Liver (tissue), 9 donors: ENCODE data around the gene NNMT. TPM values are rescaled to one million over a fixed set of nuclear protein-coding genes. Genes with fewer than 3 reads are reported as not detected.

Experiments
- DNase-seq: peaks from one replicate; pipeline ENCODE4 v3.0.0-alpha.2; 2017; ENCODE audit warnings: low spot score
- H3K27ac ChIP-seq, 2 donors: one replicate each; pipeline ENCODE4 v1.7.0; 2013; ENCODE audit warnings: inconsistent platforms in 2 of 2, low read length in 2 of 2, control low read depth in 1 of 2, low read depth in 1 of 2, mild to moderate bottlenecking in 1 of 2
- H3K27me3 ChIP-seq, 4 donors: one replicate each; pipeline versions ENCODE4 v1.6.1 to v1.7.0; 2013; ENCODE audit warnings: low read length in 3 of 4, inconsistent platforms in 1 of 4, mild to moderate bottlenecking in 1 of 4, moderate library complexity in 1 of 4; ENCODE audit not compliant: control insufficient read depth in 4 of 4, insufficient read depth in 4 of 4
- H3K36me3 ChIP-seq, 4 donors: one replicate each; pipeline versions ENCODE4 v1.6.1 to v1.7.0; 2013; ENCODE audit warnings: low read length in 3 of 4, mild to moderate bottlenecking in 3 of 4, low read depth in 1 of 4, moderate library complexity in 1 of 4; ENCODE audit not compliant: control insufficient read depth in 4 of 4, insufficient read depth in 3 of 4
- H3K4me1 ChIP-seq, 4 donors: one replicate each; pipeline versions ENCODE4 v1.6.1 to v1.7.0; 2013; ENCODE audit warnings: low read length in 3 of 4, mild to moderate bottlenecking in 3 of 4, moderate library complexity in 1 of 4; ENCODE audit not compliant: control insufficient read depth in 4 of 4, insufficient read depth in 4 of 4
- H3K4me3 ChIP-seq, 3 donors: one replicate each; pipeline versions ENCODE4 v1.6.1 to v1.7.0; 2013; ENCODE audit warnings: low read length in 3 of 3, control low read depth in 1 of 3, low read depth in 1 of 3, mild to moderate bottlenecking in 1 of 3
- H3K9ac ChIP-seq, 2 donors: one replicate each; pipeline ENCODE4 v1.7.0; 2013; ENCODE audit warnings: low read length in 2 of 2, mild to moderate bottlenecking in 2 of 2, moderate library complexity in 2 of 2, control low read depth in 1 of 2, low read depth in 1 of 2
- H3K9me3 ChIP-seq, 4 donors: one replicate each; pipeline versions ENCODE4 v1.6.1 to v1.7.0; 2013; ENCODE audit warnings: low read length in 3 of 4; ENCODE audit not compliant: control insufficient read depth in 4 of 4
- EGR1 ChIP-seq, 2 donors: IDR thresholded peaks; 2 replicates each; pipeline ENCODE4 v1.6.1; 2016 to 2018; ENCODE audit warnings: antibody characterized with exemption in 2 of 2, low read depth in 2 of 2
- FOXA1 ChIP-seq: IDR thresholded peaks from 2 replicates; pipeline ENCODE4 v1.6.1; 2016; ENCODE audit warnings: antibody characterized with exemption
- FOXA2 ChIP-seq: IDR thresholded peaks from 2 replicates; pipeline ENCODE4 v1.6.1; 2016; ENCODE audit warnings: antibody characterized with exemption
- GABPA ChIP-seq, 2 donors: IDR thresholded peaks in 1 of 2; conservative IDR thresholded peaks in 1 of 2; 2 replicates each; pipeline ENCODE4 v1.6.1; 2016; ENCODE audit warnings: antibody characterized with exemption in 2 of 2, mild to moderate bottlenecking in 1 of 2, moderate library complexity in 1 of 2
- HNF4A ChIP-seq, 2 donors: conservative IDR thresholded peaks; 2 replicates each; pipeline ENCODE4 v1.6.1; 2016; ENCODE audit warnings: antibody characterized with exemption in 2 of 2, mild to moderate bottlenecking in 2 of 2
- HNF4G ChIP-seq: IDR thresholded peaks from 2 replicates; pipeline ENCODE4 v1.6.1; 2016; ENCODE audit warnings: antibody characterized with exemption
- JUND ChIP-seq, 2 donors: IDR thresholded peaks; 2 replicates each; pipeline ENCODE4 v1.6.1; 2016; ENCODE audit warnings: antibody characterized with exemption in 2 of 2
- NR2F2 ChIP-seq: IDR thresholded peaks from 2 replicates; pipeline ENCODE4 v1.6.1; 2016; ENCODE audit warnings: antibody characterized with exemption
- RAD21 ChIP-seq, 2 donors: IDR thresholded peaks; 2 replicates each; pipeline ENCODE4 v1.6.1; 2016; ENCODE audit warnings: antibody characterized with exemption in 2 of 2, mild to moderate bottlenecking in 2 of 2
- RXRA ChIP-seq, 2 donors: IDR thresholded peaks; 2 replicates each; pipeline ENCODE4 v1.6.1; 2017 to 2018; ENCODE audit warnings: antibody characterized with exemption in 2 of 2, mild to moderate bottlenecking in 1 of 2
- SP1 ChIP-seq: IDR thresholded peaks from 2 replicates; pipeline ENCODE4 v1.6.1; 2018; ENCODE audit warnings: antibody characterized with exemption, mild to moderate bottlenecking
- TAF1 ChIP-seq: conservative IDR thresholded peaks from 2 replicates; pipeline ENCODE4 v1.6.1; 2016; ENCODE audit warnings: antibody characterized with exemption, mild to moderate bottlenecking
- YY1 ChIP-seq: IDR thresholded peaks from 2 replicates; pipeline ENCODE4 v1.6.1; 2016; ENCODE audit warnings: antibody characterized with exemption, mild to moderate bottlenecking
- WGBS: extraction: QIAGEN DNeasy Blood & Tissue Kit; methylation state at CpG from one replicate; pipeline ENCODE4 v1.1.7; 2013; 5-methylcytosine and 5-hydroxymethylcytosine counted together
- polyA plus RNA-seq, 2 donors: library from polyadenylated mRNA; stranded (reverse) in 1 of 2; unstranded in 1 of 2; fragments of 200-250 nt in 1 of 2; fragments of >200 nt in 1 of 2; fragmentation: Nextera tagmentation in 1 of 2; extraction: Ambion mirVana in 1 of 2; gene quantifications; one replicate each; pipeline versions ENCODE4 v1.2.1 to v1.2.3, GENCODE V29; 2013 to 2015
- total RNA-seq, 2 donors: library from RNA; depleted of rRNA; stranded (reverse); fragments of >200 nt; gene quantifications; one replicate each; pipeline ENCODE4 v1.2.3, GENCODE V29; 2014
- TF ChIP-seq, protein P1 (sequence below): fragments of 150-350 bp; IDR thresholded peaks from 2 replicates; pipeline ENCODE4 v1.5.1; 2017; ENCODE audit warnings: improper control_type of control experiment, low read depth, low read length; ENCODE audit not compliant: missing input control
- TF ChIP-seq, protein P2 (sequence below): IDR thresholded peaks from 2 replicates; pipeline ENCODE4 v1.6.1; 2016; ENCODE audit warnings: antibody characterized with exemption, mild to moderate bottlenecking
- TF ChIP-seq, protein P3 (sequence below): IDR thresholded peaks from 2 replicates; pipeline ENCODE4 v1.6.1; 2016; ENCODE audit warnings: antibody characterized with exemption
- TF ChIP-seq, protein P4 (sequence below): IDR thresholded peaks from 2 replicates; pipeline ENCODE4 v1.6.1; 2016; ENCODE audit warnings: antibody characterized with exemption
- TF ChIP-seq, protein P5 (sequence below): IDR thresholded peaks from 2 replicates; pipeline ENCODE4 v1.6.1; 2016; ENCODE audit warnings: antibody characterized with exemption
- donor health status: healthy.
- donor health status: healthy.
- donor health status: healthy.
- donor health status: healthy.
- donor health status: healthy.

The NNMT gene
- total and polyA plus RNA-seq, 4 donors, result 0.47 to 3,724 (median 2,877) TPM

DNA sequence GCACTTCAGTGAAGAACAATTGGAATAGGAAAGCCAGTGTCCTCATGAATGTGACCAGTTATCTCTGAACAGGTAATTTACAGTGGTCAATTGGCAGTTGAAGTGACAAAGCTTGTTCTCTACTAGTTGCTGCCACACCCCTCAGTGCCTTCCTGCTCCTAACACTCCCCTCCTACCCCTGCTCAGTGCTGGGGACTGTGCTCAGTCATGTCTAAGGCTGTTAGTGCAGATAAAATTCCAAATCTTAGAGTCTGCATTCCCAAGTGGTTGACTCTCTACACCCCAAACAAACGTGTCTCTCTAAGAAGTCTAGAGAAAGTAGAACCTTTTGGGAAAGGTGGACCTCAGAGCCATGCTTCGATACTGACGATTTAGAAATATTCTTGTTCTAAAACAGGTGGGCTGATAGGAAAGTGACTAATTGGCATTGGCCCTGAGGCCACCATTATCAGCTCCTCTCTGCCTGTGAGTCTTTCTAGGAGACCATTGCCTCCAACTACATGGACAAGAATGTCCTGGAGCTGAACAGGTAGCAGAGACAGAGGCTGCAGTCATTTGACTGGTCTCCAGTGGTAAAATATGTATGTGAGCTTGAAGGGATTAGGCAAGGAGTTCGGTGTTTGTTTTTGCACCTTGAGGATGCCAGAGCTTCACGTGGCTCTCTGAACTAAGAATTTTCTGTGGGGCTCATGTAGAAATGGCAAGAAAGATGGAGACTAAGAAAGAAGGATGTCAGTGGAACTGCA is 22.1 kb upstream of the NNMT start:
- H3K9ac ChIP-seq, result no peak overlapping the region
- peak overlapping the region; percentile 13 to 42 for H3K27ac ChIP-seq
- WGBS, result 84% methylated on average over 5 of the region's 5 CpGs
- no peak overlapping the region for H3K4me3 ChIP-seq
- no peaks in the 10 kb centered on the region for H3K36me3 ChIP-seq
- no peak for DNase-seq
- peaks cover 4 to 57% (median 35%) of the 10 kb centered on the region in 4 donors for H3K4me1 ChIP-seq
- TF ChIP-seq JUND (IDR thresholded peaks at IDR 0.05) (no peak), GABPA (IDR thresholded peaks at IDR 0.05 in 1 of 2, conservative IDR thresholded peaks at IDR 0.05 in 1 of 2) (no peak), EGR1 (IDR thresholded peaks at IDR 0.05; ENCODE audit: low read depth in 2 of 2) (no peak), RXRA (IDR thresholded peaks at IDR 0.05) (no peak), RAD21 (IDR thresholded peaks at IDR 0.05) (no peak), NR2F2 (no peak), FOXA2 (no peak), TAF1 (no peak), HNF4G (no peak), HNF4A (conservative IDR thresholded peaks at IDR 0.05) (no peak), YY1 (no peak), SP1 (no peak), FOXA1 (no peak)
- TF ChIP-seq, protein P1, sequence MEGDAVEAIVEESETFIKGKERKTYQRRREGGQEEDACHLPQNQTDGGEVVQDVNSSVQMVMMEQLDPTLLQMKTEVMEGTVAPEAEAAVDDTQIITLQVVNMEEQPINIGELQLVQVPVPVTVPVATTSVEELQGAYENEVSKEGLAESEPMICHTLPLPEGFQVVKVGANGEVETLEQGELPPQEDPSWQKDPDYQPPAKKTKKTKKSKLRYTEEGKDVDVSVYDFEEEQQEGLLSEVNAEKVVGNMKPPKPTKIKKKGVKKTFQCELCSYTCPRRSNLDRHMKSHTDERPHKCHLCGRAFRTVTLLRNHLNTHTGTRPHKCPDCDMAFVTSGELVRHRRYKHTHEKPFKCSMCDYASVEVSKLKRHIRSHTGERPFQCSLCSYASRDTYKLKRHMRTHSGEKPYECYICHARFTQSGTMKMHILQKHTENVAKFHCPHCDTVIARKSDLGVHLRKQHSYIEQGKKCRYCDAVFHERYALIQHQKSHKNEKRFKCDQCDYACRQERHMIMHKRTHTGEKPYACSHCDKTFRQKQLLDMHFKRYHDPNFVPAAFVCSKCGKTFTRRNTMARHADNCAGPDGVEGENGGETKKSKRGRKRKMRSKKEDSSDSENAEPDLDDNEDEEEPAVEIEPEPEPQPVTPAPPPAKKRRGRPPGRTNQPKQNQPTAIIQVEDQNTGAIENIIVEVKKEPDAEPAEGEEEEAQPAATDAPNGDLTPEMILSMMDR, result no peak
- TF ChIP-seq, protein P2, sequence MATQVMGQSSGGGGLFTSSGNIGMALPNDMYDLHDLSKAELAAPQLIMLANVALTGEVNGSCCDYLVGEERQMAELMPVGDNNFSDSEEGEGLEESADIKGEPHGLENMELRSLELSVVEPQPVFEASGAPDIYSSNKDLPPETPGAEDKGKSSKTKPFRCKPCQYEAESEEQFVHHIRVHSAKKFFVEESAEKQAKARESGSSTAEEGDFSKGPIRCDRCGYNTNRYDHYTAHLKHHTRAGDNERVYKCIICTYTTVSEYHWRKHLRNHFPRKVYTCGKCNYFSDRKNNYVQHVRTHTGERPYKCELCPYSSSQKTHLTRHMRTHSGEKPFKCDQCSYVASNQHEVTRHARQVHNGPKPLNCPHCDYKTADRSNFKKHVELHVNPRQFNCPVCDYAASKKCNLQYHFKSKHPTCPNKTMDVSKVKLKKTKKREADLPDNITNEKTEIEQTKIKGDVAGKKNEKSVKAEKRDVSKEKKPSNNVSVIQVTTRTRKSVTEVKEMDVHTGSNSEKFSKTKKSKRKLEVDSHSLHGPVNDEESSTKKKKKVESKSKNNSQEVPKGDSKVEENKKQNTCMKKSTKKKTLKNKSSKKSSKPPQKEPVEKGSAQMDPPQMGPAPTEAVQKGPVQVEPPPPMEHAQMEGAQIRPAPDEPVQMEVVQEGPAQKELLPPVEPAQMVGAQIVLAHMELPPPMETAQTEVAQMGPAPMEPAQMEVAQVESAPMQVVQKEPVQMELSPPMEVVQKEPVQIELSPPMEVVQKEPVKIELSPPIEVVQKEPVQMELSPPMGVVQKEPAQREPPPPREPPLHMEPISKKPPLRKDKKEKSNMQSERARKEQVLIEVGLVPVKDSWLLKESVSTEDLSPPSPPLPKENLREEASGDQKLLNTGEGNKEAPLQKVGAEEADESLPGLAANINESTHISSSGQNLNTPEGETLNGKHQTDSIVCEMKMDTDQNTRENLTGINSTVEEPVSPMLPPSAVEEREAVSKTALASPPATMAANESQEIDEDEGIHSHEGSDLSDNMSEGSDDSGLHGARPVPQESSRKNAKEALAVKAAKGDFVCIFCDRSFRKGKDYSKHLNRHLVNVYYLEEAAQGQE, result no peak
- TF ChIP-seq, protein P3, sequence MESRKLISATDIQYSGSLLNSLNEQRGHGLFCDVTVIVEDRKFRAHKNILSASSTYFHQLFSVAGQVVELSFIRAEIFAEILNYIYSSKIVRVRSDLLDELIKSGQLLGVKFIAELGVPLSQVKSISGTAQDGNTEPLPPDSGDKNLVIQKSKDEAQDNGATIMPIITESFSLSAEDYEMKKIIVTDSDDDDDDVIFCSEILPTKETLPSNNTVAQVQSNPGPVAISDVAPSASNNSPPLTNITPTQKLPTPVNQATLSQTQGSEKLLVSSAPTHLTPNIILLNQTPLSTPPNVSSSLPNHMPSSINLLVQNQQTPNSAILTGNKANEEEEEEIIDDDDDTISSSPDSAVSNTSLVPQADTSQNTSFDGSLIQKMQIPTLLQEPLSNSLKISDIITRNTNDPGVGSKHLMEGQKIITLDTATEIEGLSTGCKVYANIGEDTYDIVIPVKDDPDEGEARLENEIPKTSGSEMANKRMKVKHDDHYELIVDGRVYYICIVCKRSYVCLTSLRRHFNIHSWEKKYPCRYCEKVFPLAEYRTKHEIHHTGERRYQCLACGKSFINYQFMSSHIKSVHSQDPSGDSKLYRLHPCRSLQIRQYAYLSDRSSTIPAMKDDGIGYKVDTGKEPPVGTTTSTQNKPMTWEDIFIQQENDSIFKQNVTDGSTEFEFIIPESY, result no peak
- TF ChIP-seq, protein P4, sequence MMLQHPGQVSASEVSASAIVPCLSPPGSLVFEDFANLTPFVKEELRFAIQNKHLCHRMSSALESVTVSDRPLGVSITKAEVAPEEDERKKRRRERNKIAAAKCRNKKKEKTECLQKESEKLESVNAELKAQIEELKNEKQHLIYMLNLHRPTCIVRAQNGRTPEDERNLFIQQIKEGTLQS, result no peak
- TF ChIP-seq, protein P5, sequence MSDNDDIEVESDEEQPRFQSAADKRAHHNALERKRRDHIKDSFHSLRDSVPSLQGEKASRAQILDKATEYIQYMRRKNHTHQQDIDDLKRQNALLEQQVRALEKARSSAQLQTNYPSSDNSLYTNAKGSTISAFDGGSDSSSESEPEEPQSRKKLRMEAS, result no peak
- no peaks in the 10 kb centered on the region for H3K9me3 ChIP-seq
- H3K27me3 ChIP-seq, result no peaks in the 10 kb centered on the region
